ENCODE data around the gene PIKFYVE.

PIKFYVE gene

DNA sequence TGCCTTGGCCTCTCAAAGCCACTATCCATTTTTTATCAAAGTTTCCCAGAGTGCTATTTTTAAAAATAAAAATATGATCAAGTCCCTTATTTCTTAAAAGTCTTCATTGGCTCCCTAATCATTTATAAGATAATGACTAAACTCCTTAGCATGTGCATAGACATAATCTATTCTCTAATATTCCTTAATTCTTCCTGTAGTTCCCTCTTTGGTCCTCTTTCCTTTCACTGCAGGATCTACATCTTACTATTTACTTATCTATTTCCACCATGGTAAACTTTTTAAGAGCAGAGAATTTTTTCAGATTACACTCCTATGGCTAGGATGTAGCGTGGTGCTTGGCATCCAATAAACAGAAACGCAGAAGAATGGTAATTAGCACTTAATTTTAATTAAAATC, 30.2 kb upstream of the PIKFYVE start:
- H3K27me3 ChIP-seq (ENCODE audit: control insufficient read depth in 3 of 3, insufficient read depth in 3 of 3, low read depth in 1 of 3, low read length in 3 of 3), result no peaks in the 10 kb centered on the region
- H4K91ac ChIP-seq (ENCODE audit: low read depth, low read length, poor library complexity), result no peak overlapping the region
- H2BK15ac ChIP-seq (ENCODE audit: low read length), result no peak overlapping the region
- H3K14ac ChIP-seq (ENCODE audit: low read length), result no peak overlapping the region
- H3K18ac ChIP-seq (ENCODE audit: low read length), result no peak overlapping the region
- H4K8ac ChIP-seq (ENCODE audit: low read depth, low read length), result no peak overlapping the region
- no peak overlapping the region for H2BK120ac ChIP-seq (ENCODE audit: low read depth, low read length)
- no peak overlapping the region for H2AFZ ChIP-seq (ENCODE audit: low read length)
- no peak overlapping the region for H2AK5ac ChIP-seq (ENCODE audit: low read depth, low read length)
- no CpG with 5 or more reads among the region's 2 CpGs for WGBS, 2 donors (ENCODE audit: extremely low coverage in 2 of 2, insufficient read length in 2 of 2, insufficient replicate concordance in 1 of 2)
- H3K9me3 ChIP-seq (replicated peaks in 1 of 2; ENCODE audit: control insufficient read depth in 2 of 2, insufficient read depth in 1 of 2, low read depth in 1 of 2, low read length in 2 of 2), result peaks cover 0 to 5% of the 10 kb centered on the region in 2 donors
- peaks cover 2% of the 10 kb centered on the region for H3K79me1 ChIP-seq (ENCODE audit: low read depth, low read length)
- no peaks in the 10 kb centered on the region for H3K4me1 ChIP-seq (ENCODE audit: control insufficient read depth in 2 of 2, insufficient read depth in 1 of 2, low read depth in 1 of 2, low read length in 2 of 2)
- H3K4ac ChIP-seq (ENCODE audit: low read length), result no peak overlapping the region
- peaks cover 23 to 51% of the 10 kb centered on the region in 2 donors for H3K36me3 ChIP-seq (replicated peaks in 1 of 2; ENCODE audit: control insufficient read depth in 2 of 2, insufficient read depth in 2 of 2, low read length in 2 of 2)
- no peak overlapping the region for H3K9ac ChIP-seq (ENCODE audit: low read depth, low read length, poor library complexity)
- no peak overlapping the region for H3K27ac ChIP-seq (replicated peaks; ENCODE audit: low read length)
- H3K23ac ChIP-seq (ENCODE audit: low read depth, low read length, poor library complexity), result no peak overlapping the region
- no peak overlapping the region for H2BK12ac ChIP-seq (ENCODE audit: low read length)
- H3K4me2 ChIP-seq (ENCODE audit: insufficient read depth, low read length, poor library complexity, severe bottlenecking), result no peak overlapping the region
- no peak overlapping the region for H2BK5ac ChIP-seq (ENCODE audit: low read length)
- no peak for DNase-seq (ENCODE audit: low spot score)
- H3K4me3 ChIP-seq (ENCODE audit: low read length in 2 of 2), result no peak overlapping the region

DNA sequence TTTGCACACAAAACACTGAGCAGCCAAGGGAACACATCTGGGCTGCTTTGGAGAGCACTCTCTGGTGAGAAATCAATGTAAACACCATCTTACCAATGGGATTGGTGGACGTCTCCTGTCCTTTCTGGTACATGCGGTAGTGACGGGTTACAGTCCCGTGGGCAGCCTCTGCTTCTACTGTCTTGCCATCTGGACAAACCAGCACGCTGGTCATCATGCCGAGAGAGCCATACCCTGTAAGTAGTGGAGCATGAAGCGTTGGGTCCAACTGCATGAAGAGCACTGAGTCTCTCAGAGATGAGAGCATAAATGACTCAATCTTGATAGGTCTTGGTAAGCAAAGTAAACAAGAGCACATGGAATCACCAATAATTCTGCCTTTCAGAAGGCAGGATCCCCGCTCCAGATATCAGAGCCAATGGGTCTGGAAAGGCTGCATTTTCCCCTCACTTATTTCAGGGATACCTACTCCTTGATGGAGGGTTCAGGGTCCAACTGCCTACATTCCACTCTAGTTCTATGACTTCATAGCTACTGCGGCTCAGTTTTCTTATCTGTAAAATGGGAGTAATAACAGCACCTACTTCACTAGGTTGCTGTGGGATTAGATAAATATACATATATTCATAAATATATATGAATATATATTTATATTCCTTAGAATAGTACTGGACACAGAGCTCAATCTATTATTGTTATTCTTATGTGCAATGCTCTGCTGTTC, 26.1 kb upstream of the PIKFYVE start:
- no peak overlapping the region for H3K4me2 ChIP-seq (ENCODE audit: insufficient read depth, low read length, poor library complexity, severe bottlenecking)
- no peak overlapping the region for H3K4me3 ChIP-seq (ENCODE audit: low read length in 2 of 2)
- no peak overlapping the region for H2BK120ac ChIP-seq (ENCODE audit: low read depth, low read length)
- no peaks in the 10 kb centered on the region for H3K4me1 ChIP-seq (ENCODE audit: control insufficient read depth in 2 of 2, insufficient read depth in 1 of 2, low read depth in 1 of 2, low read length in 2 of 2)
- no peak overlapping the region for H3K9ac ChIP-seq (ENCODE audit: low read depth, low read length, poor library complexity)
- no peak overlapping the region for H2AK5ac ChIP-seq (ENCODE audit: low read depth, low read length)
- peaks cover 2% of the 10 kb centered on the region for H3K79me1 ChIP-seq (ENCODE audit: low read depth, low read length)
- H3K36me3 ChIP-seq (replicated peaks in 1 of 2; ENCODE audit: control insufficient read depth in 2 of 2, insufficient read depth in 2 of 2, low read length in 2 of 2), result peaks cover 34 to 89% of the 10 kb centered on the region in 2 donors
- no peak overlapping the region for H3K4ac ChIP-seq (ENCODE audit: low read length)
- H4K91ac ChIP-seq (ENCODE audit: low read depth, low read length, poor library complexity), result no peak overlapping the region
- no peak overlapping the region for H3K18ac ChIP-seq (ENCODE audit: low read length)
- no CpG with 5 or more reads among the region's 9 CpGs for WGBS, 2 donors (ENCODE audit: extremely low coverage in 2 of 2, insufficient read length in 2 of 2, insufficient replicate concordance in 1 of 2)
- no peaks in the 10 kb centered on the region for H3K27me3 ChIP-seq (ENCODE audit: control insufficient read depth in 3 of 3, insufficient read depth in 3 of 3, low read depth in 1 of 3, low read length in 3 of 3)
- H4K8ac ChIP-seq (ENCODE audit: low read depth, low read length), result no peak overlapping the region
- no peak overlapping the region for H2AFZ ChIP-seq (ENCODE audit: low read length)
- no peak overlapping the region for H3K27ac ChIP-seq (replicated peaks; ENCODE audit: low read length)
- H2BK5ac ChIP-seq (ENCODE audit: low read length), result no peak overlapping the region
- H3K14ac ChIP-seq (ENCODE audit: low read length), result no peak overlapping the region
- H3K9me3 ChIP-seq (replicated peaks in 1 of 2; ENCODE audit: control insufficient read depth in 2 of 2, insufficient read depth in 1 of 2, low read depth in 1 of 2, low read length in 2 of 2), result peaks cover 0 to 5% of the 10 kb centered on the region in 2 donors
- no peak overlapping the region for H2BK15ac ChIP-seq (ENCODE audit: low read length)
- H2BK12ac ChIP-seq (ENCODE audit: low read length), result no peak overlapping the region
- no peak overlapping the region for H3K23ac ChIP-seq (ENCODE audit: low read depth, low read length, poor library complexity)
- no peak for DNase-seq (ENCODE audit: low spot score)

DNA sequence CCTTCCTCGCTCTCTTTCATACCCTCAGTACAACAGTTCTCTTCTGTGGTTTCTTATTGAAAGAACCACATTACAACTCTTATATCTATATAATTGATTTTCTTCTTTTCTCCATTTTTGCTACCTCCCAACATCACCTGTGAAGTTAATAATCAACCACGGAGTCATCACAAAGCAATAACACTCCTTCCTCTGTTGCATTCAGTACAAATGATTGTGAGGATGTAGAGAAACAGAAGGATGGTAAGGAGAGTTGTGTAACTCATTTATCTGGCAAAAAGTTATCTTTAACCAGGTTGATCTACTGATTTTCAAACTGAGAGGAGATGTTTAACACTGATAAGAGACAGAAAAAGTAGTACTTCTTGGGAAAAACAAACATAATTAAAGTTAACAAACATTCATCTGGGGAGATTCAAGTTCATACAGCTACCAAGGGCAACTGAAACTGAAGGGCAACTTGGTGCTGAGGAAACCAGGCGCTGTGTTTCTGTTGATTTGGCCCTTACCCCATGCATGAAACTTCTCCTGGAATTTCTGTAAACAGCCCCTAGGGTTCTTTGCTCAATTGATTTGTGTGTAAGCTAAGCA, 25.3 kb upstream of the PIKFYVE start:
- Histone ChIP-seq H3K27me3 (ENCODE audit: control insufficient read depth in 3 of 3, insufficient read depth in 3 of 3, low read depth in 1 of 3, low read length in 3 of 3) (no peaks in the 10 kb centered on the region), H3K79me1 (ENCODE audit: low read depth, low read length) (peaks cover 2% of the 10 kb centered on the region), H2BK15ac (ENCODE audit: low read length) (no peak overlapping the region), H2AK5ac (ENCODE audit: low read depth, low read length) (no peak overlapping the region), H4K8ac (ENCODE audit: low read depth, low read length) (no peak overlapping the region), H3K4me1 (ENCODE audit: control insufficient read depth in 2 of 2, insufficient read depth in 1 of 2, low read depth in 1 of 2, low read length in 2 of 2) (no peaks in the 10 kb centered on the region), H3K9ac (ENCODE audit: low read depth, low read length, poor library complexity) (no peak overlapping the region), H2BK5ac (ENCODE audit: low read length) (no peak overlapping the region), H3K36me3 (replicated peaks in 1 of 2; ENCODE audit: control insufficient read depth in 2 of 2, insufficient read depth in 2 of 2, low read length in 2 of 2) (peaks cover 30 to 96% of the 10 kb centered on the region in 2 donors), H3K4me3 (ENCODE audit: low read length in 2 of 2) (no peak overlapping the region), H3K4ac (ENCODE audit: low read length) (no peak overlapping the region), H2BK12ac (ENCODE audit: low read length) (no peak overlapping the region), H2BK120ac (ENCODE audit: low read depth, low read length) (no peak overlapping the region), H3K27ac (replicated peaks; ENCODE audit: low read length) (no peak overlapping the region), H3K4me2 (ENCODE audit: insufficient read depth, low read length, poor library complexity, severe bottlenecking) (no peak overlapping the region), H2AFZ (ENCODE audit: low read length) (no peak overlapping the region), H3K18ac (ENCODE audit: low read length) (no peak overlapping the region), H3K23ac (ENCODE audit: low read depth, low read length, poor library complexity) (no peak overlapping the region), H3K9me3 (replicated peaks in 1 of 2; ENCODE audit: control insufficient read depth in 2 of 2, insufficient read depth in 1 of 2, low read depth in 1 of 2, low read length in 2 of 2) (peaks cover 0 to 9% of the 10 kb centered on the region in 2 donors), H4K91ac (ENCODE audit: low read depth, low read length, poor library complexity) (no peak overlapping the region), H3K14ac (ENCODE audit: low read length) (no peak overlapping the region)
- no peak for DNase-seq (ENCODE audit: low spot score)
- WGBS, 2 donors (ENCODE audit: extremely low coverage in 2 of 2, insufficient read length in 2 of 2, insufficient replicate concordance in 1 of 2), result no CpG with 5 or more reads among the region's 3 CpGs

DNA sequence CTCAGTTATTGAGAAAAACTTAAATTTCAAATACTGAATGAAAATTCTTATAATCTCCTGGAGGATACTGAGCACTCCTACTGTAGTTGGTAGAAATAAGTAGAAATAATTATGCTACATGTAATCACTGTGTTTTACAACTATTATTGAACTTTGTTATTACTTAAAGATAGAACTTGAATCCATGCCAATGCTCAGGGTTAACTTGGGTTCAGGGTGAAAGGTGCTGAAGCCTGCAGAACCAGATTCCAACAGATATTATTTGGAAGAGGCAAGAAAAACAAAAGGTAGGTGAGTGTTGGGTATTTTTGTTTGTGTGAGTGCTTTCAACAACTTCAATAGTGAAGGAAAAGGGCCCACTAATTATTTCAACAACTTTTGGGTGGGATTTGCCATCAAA, 21.6 kb upstream of the PIKFYVE start:
- DNase-seq (ENCODE audit: low spot score), result no peak
- no peak overlapping the region for H3K9ac ChIP-seq (ENCODE audit: low read depth, low read length, poor library complexity)
- H3K9me3 ChIP-seq (replicated peaks in 1 of 2; ENCODE audit: control insufficient read depth in 2 of 2, insufficient read depth in 1 of 2, low read depth in 1 of 2, low read length in 2 of 2), result peaks cover 0 to 14% of the 10 kb centered on the region in 2 donors
- H3K23ac ChIP-seq (ENCODE audit: low read depth, low read length, poor library complexity), result no peak overlapping the region
- H3K4me3 ChIP-seq (ENCODE audit: low read length in 2 of 2), result no peak overlapping the region
- H2BK15ac ChIP-seq (ENCODE audit: low read length), result no peak overlapping the region
- H3K18ac ChIP-seq (ENCODE audit: low read length), result no peak overlapping the region
- no peak overlapping the region for H2BK120ac ChIP-seq (ENCODE audit: low read depth, low read length)
- H3K4me1 ChIP-seq (ENCODE audit: control insufficient read depth in 2 of 2, insufficient read depth in 1 of 2, low read depth in 1 of 2, low read length in 2 of 2), result peaks cover 0 to 2% of the 10 kb centered on the region in 2 donors
- peaks cover 31 to 97% of the 10 kb centered on the region in 2 donors for H3K36me3 ChIP-seq (replicated peaks in 1 of 2; ENCODE audit: control insufficient read depth in 2 of 2, insufficient read depth in 2 of 2, low read length in 2 of 2)
- H2BK12ac ChIP-seq (ENCODE audit: low read length), result no peak overlapping the region
- no peak overlapping the region for H3K4me2 ChIP-seq (ENCODE audit: insufficient read depth, low read length, poor library complexity, severe bottlenecking)
- peaks cover 2% of the 10 kb centered on the region for H3K79me1 ChIP-seq (ENCODE audit: low read depth, low read length)
- H3K14ac ChIP-seq (ENCODE audit: low read length), result no peak overlapping the region
- no peak overlapping the region for H4K91ac ChIP-seq (ENCODE audit: low read depth, low read length, poor library complexity)
- no peak overlapping the region for H4K8ac ChIP-seq (ENCODE audit: low read depth, low read length)
- H2AFZ ChIP-seq (ENCODE audit: low read length), result no peak overlapping the region
- H3K4ac ChIP-seq (ENCODE audit: low read length), result no peak overlapping the region
- no peak overlapping the region for H3K27ac ChIP-seq (replicated peaks; ENCODE audit: low read length)
- H2AK5ac ChIP-seq (ENCODE audit: low read depth, low read length), result no peak overlapping the region
- no peaks in the 10 kb centered on the region for H3K27me3 ChIP-seq (ENCODE audit: control insufficient read depth in 3 of 3, insufficient read depth in 3 of 3, low read depth in 1 of 3, low read length in 3 of 3)
- H2BK5ac ChIP-seq (ENCODE audit: low read length), result no peak overlapping the region
